ENCODE results near the gene PSRC1.
A peak's percentile ranks its signal among the peaks of the same experiment; 100 is the strongest.

Gene PSRC1

GRCh38 chr1:109277434-109278204 lies 5.3 kb downstream of the PSRC1 start:
- TF ChIP-seq POLR2A (IDR thresholded peaks at IDR 0.05; ENCODE audit: extremely low read depth, insufficient read length): no peak
- peak; percentile 71 for TF ChIP-seq MAX (IDR thresholded peaks at IDR 0.05; ENCODE audit: low read depth, low read length)
- TF ChIP-seq MYC (IDR thresholded peaks at IDR 0.05; ENCODE audit: low read depth, low read length): no peak
- peak; percentile 91 for TF ChIP-seq CTCF (IDR thresholded peaks at IDR 0.05; ENCODE audit: low read depth, low read length)
- DNase-seq (ENCODE audit: low read depth): peak; percentile 73
- no peak overlapping the region for H3K4me3 ChIP-seq (ENCODE audit: low read depth, low read length)

GRCh38 chr1:109275706-109276345 lies 7.1 kb downstream of the PSRC1 start:
- H3K4me3 ChIP-seq (ENCODE audit: low read depth, low read length): no peak overlapping the region
- DNase-seq (ENCODE audit: low read depth): no peak
- TF ChIP-seq POLR2A (IDR thresholded peaks at IDR 0.05; ENCODE audit: extremely low read depth, insufficient read length) (no peak), CTCF (IDR thresholded peaks at IDR 0.05; ENCODE audit: low read depth, low read length) (no peak), MYC (IDR thresholded peaks at IDR 0.05; ENCODE audit: low read depth, low read length) (no peak), MAX (IDR thresholded peaks at IDR 0.05; ENCODE audit: low read depth, low read length) (no peak)

GRCh38 chr1:109274533-109275476 lies 8.1 kb downstream of the PSRC1 start:
- H3K4me3 ChIP-seq (ENCODE audit: low read depth, low read length): no peak overlapping the region
- TF ChIP-seq MYC (IDR thresholded peaks at IDR 0.05; ENCODE audit: low read depth, low read length) (no peak), POLR2A (IDR thresholded peaks at IDR 0.05; ENCODE audit: extremely low read depth, insufficient read length) (no peak), CTCF (IDR thresholded peaks at IDR 0.05; ENCODE audit: low read depth, low read length) (no peak), MAX (IDR thresholded peaks at IDR 0.05; ENCODE audit: low read depth, low read length) (no peak)
- no peak for DNase-seq (ENCODE audit: low read depth)

GRCh38 chr1:109273570-109274288 lies 9.2 kb downstream of the PSRC1 start:
- H3K4me3 ChIP-seq (ENCODE audit: low read depth, low read length): no peak overlapping the region
- no peak for TF ChIP-seq MAX (IDR thresholded peaks at IDR 0.05; ENCODE audit: low read depth, low read length)
- TF ChIP-seq CTCF (IDR thresholded peaks at IDR 0.05; ENCODE audit: low read depth, low read length): no peak
- no peak for TF ChIP-seq POLR2A (IDR thresholded peaks at IDR 0.05; ENCODE audit: extremely low read depth, insufficient read length)
- no peak for TF ChIP-seq MYC (IDR thresholded peaks at IDR 0.05; ENCODE audit: low read depth, low read length)
- DNase-seq (ENCODE audit: low read depth): no peak

All from NB4 (cell line).